Astrocyte of the hippocampus (primary cell): ENCODE data around the gene DCTD.
A peak's percentile ranks its signal among the peaks of the same experiment; 100 is the strongest.
"Not testable (repeated sequence)": the region's sequence is repeated elsewhere in the genome, so short reads cannot be mapped to it uniquely, and the experiment has no call there.

Experiments used
- DNase-seq: peaks from one replicate; pipeline ENCODE4 v3.0.0; 2011; ENCODE audit warnings: low read depth, low spot score

Gene DCTD

DNA sequence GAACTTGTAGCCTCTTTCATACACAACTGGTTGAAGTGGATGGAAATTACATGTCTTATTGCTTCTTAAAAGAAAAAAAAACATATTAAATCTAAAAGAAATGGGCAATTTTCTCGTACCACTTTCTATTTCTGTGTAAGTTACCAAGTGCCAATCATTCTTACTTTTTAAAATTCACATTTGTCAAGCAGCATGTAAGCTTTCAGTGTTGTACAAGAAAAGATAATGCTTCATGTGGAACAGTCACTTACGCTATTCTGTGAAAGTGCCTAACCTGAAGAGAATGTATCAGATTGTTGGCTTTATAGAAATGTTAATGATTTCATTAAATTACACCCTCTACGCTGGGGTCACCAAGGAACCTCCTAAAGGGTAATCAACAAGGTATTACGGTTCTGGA is 4.4 kb upstream of the DCTD start:
- DNase-seq, result no peak

DNA sequence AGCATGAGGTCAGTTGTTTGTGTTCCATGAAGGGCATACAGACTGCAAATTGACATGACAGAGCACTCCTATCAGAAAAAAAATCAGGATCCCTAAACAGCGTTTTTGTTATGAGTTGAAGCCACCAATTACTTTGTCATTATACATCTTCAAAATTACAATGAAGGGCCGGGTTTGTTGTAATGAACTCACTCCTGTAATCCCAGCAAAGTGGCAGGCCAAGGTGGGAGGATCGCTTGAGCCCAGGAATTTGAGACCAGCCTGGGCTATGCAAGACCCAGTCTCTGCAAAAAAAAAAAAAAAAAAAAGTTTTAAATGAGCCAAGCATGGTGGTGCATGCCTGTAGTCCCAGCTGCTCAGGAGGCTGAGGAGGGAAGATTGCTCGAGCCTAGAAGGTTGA is 3.5 kb upstream of the DCTD start:
- DNase-seq, result no peak

DNA sequence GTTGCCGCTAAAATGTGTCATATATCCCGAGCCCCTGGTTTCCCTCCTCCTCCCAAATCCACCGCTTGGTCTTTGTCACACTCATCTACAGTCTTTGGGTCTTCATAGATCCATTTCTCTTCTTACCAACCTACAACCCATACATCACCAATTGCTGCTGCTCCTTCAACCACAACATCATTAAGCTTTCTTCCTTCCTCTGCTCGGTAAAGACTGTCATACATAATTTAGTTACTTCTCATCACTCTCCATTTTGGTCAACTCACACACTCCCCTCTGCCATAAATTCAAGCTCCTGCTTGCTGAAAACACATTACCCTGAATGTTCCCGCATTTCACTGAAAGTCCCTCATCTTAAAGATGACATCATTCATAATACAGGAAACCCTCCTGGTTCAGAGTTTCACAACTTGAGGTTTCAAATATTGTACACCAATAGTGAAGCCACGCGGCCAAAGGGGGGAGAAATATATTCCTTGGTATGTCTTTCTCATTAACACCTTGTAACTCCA is 1.7 kb upstream of the DCTD start:
- no peak for DNase-seq

DNA sequence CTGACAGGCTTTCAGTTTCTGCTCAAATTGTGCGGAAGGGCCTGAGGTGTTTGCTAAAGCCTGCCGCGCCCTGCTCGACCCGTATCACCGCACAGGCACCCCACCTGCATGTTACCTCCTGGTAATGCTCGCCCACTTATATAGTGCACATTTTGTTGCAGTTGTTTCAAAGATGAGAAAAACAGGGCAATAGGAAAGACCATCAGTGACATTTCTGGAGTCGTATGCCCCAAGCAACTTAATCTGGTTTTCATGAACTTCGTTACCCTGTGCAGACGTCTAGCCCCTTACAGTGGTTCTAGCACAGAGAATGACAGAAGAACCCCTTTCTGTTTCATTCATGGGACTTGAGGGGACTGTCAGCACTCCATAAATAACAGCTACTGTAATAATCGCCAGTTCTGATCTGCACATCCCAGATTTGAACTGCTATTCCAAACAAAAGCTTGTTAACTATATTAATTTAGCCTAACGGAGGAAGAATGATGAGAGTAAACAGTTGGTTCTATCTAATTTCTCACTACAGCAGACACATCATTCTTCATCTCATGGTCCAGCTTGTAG is 940 bp upstream of the DCTD start:
- no peak for DNase-seq

DNA sequence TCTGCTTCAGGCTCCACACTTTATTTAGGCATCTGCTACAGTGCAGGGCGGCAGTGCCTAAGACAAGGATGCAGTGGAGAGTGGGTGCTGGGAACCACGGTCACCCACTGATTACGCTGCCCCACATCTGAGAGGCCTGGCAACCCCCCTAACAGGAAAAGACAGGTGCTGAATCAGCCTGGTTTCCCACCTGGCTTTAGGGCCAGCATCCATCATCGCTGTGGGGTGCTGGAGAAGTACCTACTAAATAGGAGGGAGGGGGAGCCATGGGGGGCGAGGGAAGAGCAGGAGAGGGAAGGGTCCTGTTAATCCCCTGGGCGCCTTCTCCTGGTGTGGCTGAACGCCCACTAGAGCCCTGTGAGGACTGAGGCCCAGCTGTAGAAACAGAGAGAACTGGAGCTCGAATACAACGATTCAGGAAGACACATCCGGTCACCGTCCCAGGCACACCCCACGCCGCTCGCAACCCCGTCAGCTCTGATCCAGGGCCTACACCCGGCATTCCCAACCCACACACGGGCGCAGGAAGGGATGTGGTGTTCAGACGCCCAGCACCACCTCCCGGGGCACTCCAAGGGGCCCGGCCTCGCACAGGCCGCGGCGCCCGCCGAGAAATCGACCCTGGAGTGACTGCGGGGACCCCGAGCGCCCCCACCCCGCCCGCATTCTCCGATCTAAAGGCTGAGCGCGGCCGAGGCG is 554 bp downstream of the DCTD start:
- peak; percentile 78 for DNase-seq

DNA sequence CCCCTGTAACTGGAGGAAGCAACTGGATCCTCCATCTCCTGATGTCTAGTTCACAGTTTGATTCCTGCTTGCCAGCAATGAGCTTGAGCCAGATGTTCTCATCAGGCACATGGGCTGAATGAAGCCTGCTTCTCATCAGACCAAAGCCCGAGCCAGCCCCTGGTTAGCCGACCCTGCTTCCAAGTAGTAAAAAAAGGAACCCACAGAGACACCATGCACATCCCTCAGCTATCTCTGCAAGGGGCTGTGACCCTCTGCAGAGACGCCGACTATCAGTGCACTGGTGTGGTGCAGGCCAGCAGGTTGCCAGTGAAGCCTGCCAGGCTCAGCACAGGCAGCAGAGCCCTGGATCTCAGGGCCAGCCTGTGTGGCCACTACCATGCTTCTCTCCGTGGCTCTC is 2.8 kb downstream of the DCTD start:
- no peak for DNase-seq

DNA sequence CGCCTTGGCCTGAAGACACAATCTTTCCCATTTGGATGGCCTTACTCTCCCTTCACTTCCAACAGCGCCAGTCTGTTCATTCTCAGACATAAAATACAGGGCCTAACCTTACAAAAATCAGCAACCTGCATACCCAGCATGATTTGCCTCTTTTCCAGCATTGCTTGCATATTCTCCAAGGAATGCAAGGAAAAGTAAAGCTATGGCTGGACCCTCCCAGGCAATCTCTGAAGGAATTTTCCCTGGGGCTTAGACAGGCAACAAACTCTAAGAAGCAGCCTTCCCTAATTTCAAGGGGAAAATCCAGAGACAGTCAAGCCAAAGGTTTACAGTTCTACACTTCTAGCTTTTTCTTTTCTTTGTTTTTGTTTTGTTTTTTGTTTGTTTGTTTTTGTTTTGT is 3.6 kb downstream of the DCTD start:
- no peak for DNase-seq

DNA sequence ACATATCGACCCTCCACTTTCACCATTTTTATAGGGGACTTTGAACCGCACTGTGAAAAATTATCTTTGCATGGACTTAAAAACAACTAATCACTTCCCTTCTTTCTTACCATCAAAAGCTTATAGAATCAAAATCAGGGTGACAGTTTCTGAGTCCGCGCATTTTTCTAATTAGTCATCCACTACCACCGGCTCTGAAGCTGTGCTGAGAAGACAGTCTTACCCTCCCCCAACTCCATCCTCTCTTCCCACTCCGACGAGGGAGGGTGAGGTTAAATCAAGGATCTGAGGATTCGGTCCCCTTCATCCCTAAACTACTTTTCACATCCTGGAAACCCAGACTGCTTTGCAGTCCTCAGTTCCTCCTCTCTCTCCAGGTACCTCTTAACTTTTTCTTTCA is 4.2 kb downstream of the DCTD start:
- DNase-seq, result no peak

DNA sequence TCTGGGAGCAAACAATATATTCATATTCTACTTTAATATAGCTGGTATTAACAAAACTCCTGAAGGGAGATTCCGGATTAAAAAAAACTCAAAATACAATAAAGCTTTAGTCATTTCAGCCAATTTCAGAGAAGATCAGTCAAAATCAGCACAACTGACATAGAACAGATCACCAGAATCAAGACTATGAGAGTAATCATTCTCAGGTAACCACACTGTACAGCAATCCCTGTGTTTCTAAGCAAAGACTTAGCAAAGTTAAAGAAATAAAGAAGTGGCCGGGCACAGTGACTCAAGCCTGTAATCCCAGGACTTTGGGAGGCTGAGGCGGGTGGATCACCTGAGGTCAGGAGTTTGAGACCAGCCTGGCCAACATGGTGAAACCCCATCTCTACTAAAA is 9.1 kb downstream of the DCTD start:
- no peak for DNase-seq

DNA sequence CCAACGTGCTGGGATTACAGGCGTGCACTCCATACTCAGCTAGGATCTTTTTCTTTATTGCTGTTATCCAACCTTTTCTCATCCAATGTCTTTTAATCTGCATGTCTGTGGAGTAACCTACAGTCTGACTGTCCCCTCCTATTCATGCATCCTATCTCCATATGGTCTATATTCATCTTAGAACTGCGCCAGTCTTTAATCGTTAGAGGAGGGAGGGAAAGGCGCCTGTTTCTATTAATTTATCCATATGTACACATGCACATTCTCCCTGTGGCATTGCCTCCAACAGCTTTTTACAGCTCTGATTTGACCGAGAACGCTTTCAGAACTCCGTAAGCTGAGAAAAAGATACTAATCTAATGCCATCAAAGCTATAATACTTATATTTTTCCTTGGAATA is 9.8 kb downstream of the DCTD start:
- no peak for DNase-seq

DNA sequence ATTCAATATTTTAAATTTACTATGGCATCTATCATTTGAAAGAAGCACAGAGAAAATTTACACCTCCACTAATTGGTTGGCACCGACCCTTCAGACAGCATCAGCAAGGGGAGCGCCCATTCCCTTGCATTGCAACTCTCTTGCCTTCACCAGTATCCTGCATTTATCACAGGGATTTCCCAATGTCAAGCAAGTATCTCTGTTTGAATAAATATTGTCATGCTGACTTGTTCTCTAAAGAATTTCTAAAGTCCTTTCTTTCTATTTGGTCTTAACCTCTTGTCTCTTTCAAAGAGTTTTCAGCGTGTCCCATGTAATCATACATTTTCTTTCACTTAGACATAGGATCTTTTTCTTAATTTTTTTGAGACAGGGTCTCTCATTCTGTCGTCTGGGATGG is 10.4 kb downstream of the DCTD start:
- DNase-seq, result no peak

DNA sequence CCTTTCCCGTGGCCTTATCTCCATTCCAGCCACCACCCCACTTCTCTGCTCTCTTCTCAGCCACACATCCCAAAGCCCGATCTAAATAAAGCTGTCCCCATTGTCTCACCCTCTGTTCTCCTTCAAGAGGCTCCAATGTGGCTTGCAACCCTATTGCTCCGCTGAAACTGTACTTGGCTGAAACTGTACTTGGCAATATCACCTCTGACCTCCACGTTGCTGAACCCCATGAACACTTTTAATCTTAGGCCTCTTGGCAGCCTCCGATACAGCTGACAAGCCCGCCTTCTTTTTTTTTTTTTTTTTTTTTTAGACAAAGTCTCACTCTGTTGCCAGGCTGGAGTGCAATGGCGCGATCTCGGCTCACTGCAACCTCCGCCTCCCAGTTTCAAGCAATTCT is 12.1 kb downstream of the DCTD start:
- no peak for DNase-seq

DNA sequence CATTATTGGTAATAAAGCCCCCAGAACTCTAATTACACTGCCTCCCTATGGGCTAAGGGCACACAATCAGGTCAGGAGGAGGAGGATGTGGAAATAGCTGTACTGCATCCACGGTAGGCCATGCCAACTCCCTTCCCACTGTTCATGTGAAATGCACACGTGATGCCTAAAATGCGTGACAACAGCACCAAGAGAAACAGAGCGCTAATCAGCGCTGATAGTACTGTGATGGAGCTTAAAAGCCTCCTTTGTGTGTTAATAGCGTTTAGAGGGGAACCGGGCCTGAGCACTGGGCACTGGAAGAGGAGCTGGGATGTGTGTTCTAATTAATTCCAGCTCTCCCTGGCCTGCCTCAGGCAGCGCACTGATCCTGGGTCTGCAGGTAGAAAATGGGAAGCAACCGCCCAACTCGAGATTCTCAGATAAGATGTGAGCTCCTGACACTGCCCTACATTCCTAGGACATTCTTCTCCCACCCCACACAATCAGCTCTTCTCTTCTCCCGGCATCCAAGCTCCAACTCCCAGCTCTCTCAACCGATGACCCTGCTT is 12.9 kb downstream of the DCTD start:
- no peak for DNase-seq

DNA sequence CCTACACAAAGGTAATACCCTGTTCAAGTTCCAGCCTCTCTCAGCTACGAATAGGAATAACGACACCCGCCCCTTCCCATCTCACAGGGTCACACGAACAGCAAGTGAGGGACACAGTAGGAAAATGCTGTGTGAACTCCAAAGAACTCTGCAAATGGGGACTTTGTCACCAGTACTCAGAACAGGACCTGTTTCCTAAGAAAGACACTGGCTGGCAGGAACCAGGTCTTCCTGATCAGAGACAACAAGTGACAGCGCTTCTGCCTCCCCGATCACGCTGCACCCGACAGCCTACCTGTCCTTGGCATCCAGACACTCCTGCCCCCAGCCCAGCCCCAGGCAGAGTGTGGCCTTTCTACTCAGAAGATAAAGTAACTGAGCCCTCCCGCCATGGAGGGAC is 14.2 kb downstream of the DCTD start:
- no peak for DNase-seq

DNA sequence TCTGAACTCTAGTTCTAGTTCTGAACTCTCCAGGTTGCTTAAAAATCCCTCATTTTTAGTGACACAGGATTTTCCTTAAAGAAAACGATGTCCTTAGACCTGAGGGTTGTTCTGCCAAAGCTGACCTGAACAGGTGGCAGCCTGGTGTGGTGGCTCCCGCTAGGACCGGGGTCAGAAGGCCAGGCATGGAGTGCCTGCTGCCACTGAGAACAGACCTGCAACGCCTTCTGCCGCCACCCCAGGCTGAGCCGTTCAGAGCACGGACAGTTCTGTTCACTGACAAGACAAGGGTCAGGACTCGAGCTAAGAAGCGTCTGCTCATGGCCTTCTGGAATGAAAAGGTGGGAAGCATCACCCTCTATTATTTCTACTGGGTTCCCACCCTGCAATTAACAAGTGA is 15.8 kb downstream of the DCTD start:
- DNase-seq, result no peak

DNA sequence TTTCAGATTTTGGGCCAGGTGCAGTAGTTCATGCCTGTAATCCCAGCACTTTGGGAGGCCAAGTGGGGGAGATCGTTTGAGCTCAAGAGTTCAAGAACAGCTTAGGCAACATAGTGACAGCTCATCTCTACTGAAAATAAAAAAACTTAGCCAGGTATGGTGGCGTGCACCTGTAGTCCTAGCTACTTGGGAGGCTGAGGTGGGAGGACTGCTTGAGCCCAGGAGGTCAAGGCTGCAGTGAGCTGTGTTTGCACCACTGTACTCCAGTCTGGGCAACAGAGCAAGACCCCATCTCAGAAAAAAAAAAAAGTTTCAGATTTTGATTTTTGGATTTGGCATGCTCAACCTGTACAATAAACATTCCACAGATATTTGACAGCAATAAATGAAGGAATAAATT is 17.2 kb downstream of the DCTD start:
- not testable (repeated sequence) for DNase-seq

DNA sequence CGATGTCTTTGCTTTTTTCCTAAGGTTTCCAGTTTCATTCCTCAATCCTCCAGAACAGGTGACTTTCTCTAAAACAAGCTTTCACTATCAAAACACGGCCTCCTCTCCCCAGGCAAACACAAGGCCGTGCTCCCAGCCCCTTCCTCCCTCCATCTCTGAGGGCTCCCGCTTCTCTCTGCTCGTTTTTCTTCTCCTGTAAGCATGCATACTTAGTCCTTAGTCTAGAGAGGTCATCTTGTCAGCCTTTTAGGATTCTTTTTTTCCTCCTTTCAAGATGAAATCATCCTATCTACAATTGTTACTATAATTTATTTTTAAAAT is 18.7 kb downstream of the DCTD start:
- DNase-seq, result no peak

DNA sequence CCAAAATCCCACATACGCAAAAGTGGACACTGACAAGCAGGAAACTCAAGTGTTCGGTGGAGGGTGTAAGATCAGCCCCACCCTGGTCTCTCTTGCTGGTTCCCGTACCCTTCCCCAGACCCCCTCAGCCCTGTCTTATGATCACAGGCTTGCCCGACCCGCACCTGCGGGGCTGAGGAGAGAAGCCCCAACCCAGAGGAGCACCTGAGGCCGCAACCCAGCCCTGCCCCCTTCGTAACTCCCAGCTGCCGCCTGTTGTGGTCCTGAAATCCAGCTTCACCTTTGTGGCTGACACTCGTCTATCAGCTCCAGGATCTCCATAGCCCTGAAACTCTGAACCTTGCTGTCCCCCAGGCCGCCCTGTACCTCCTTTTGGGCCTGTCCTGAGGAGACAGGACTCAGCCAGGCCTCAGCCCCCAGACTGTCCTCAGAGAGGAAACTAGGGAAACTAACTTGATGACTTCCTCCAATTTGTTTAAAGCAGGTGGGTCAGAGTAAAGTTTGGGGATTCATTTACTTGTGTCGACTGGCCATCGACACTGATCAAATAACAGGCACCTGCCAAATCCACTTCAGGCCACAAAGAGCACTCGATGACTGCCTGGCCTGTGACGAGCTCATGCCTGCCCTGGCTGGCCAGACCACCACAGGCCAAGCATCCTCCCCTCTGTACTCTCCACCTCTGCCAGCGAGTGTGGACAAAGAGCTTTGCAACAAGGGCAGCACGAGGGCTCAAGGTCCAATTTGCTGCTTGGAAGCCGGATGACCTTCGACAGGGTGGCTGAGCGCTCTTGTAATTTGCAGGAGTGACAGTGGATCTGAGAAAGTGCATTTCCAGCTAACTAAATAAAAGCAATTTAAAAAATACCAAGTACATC is 19.3 kb downstream of the DCTD start:
- DNase-seq, result no peak

DNA sequence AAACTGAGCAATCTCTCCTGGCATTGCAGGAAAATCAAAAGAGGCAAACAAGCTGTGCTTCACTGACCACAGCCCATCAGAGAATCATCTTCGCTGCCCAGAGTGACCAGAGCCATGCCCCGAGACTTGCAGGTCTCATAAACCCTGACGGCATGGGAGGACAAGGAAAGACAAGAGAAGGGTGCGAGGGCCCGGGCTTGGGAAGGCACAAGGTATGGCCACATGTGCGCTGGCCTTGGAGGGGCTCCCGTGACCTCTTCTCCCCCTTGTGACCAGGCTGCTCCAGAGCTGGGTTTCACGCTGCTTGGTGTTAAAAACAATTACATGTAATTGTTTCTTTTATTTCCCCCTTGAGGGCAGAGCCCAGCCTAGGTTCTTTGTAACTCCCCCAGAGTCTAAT is 20.8 kb downstream of the DCTD start:
- no peak for DNase-seq

DNA sequence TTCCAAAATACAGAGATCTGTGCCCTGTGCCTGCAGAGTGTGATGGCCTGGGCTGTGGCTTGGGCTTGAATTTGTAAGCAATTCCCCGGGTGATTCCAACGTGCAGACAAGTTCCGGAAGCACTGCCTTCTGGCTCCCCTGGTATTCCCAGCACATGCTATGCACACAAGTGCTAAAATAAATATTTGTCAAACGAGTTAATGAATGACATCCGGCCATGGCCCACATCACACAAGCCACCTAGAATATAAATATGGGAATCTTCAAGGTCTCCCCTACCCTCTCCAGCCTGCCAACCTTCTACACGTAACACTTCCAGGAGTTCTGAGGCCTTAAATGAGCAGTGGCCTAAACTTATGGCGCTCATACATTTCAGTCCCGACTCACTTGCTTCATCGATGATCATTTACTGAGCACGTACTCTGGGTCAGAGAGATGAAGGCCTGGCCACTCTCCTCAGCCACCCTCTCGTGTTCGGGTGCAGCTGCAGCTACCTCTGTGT is 21.3 kb downstream of the DCTD start:
- no peak for DNase-seq

DNA sequence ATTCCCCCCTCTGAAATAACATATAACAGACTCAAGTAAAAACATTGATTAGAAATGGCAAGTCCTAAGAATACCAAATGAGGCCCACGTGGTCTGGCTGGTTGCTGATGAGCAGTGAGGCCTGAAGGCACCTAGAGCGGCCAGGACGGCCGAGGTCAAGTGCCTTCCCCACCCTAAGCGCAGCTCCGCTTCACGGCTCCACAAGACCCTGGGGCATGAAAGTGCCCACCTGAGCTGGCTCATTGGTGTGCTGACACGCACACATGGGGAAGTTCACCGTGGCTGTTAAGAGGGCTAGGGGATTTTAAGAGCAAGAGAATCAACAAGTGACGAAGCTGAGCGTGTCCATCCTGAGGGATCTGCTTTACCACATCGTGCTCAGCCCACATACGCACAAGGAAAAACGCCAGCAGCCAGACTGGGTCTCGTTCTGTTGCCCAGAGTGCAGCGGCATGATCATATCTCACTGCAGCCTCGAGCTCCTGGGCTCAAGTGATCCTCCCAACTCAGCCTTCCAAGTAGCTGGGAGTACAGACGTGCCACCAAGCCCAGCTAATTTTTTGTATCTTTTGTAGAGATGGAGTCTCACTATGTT is 22.4 kb downstream of the DCTD start:
- peak; percentile 14 for DNase-seq

DNA sequence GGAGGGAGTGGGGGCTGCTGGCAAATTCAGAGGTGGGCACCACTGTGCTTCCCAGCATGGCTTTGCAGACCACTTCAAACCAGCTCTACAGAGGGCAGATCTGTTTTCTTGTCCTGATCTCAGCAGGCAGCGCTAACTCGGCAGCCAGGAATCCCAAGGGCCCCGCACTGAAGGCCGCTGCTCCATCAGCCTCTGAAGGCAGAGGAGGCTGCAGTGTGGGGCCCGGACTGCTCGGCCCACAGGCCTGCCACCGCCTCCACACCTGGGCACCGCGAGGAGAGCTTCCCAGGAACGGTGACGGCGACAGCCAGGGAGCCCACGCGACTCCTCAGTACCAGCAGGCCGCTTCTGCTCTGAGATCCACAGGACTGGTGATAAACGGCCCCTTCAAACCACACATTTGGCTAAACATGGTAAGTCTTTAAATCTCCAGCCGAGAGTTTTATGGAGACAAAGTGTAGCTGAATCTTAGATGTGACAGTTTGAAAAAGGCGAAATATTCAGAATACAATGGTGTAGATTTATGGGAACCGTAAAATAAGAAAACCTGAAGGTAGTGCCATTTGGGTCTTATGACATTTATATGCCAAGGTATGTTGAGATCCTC is 23.6 kb downstream of the DCTD start:
- DNase-seq, result no peak
